ENCODE measurements around the gene FBLN1.
"Not testable (repeated sequence)": the region's sequence is repeated elsewhere in the genome, so short reads cannot be mapped to it uniquely, and the experiment has no call there.

FBLN1 gene

GRCh38 chr22:45459235-45459634 is 43.4 kb upstream of the FBLN1 start:
- H3K27ac ChIP-seq, result no peak overlapping the region
- TF ChIP-seq CTCF (conservative IDR thresholded peaks at IDR 0.05) (no peak), ZFX (IDR thresholded peaks at IDR 0.05) (no peak)

GRCh38 chr22:45460288-45461109 is 42.2 kb upstream of the FBLN1 start:
- no peak overlapping the region for H3K27ac ChIP-seq
- TF ChIP-seq ZFX (IDR thresholded peaks at IDR 0.05) (no peak), CTCF (conservative IDR thresholded peaks at IDR 0.05) (no peak)

- H3K27ac ChIP-seq, result no peak overlapping the region
- no peak for TF ChIP-seq CTCF (conservative IDR thresholded peaks at IDR 0.05)
- no peak for TF ChIP-seq ZFX (IDR thresholded peaks at IDR 0.05)
Measured at GRCh38 chr22:45462034-45462655, 40.5 kb upstream of the FBLN1 start.

GRCh38 chr22:45463691-45464090 is 39.0 kb upstream of the FBLN1 start:
- H3K27ac ChIP-seq, result not testable (repeated sequence)

- no peak overlapping the region for H3K27ac ChIP-seq
- TF ChIP-seq ZFX (IDR thresholded peaks at IDR 0.05) (no peak), CTCF (conservative IDR thresholded peaks at IDR 0.05) (no peak)
Measured at GRCh38 chr22:45465633-45466032, 37.0 kb upstream of the FBLN1 start.

- H3K27ac ChIP-seq, result no peak overlapping the region
- no peak for TF ChIP-seq ZFX (IDR thresholded peaks at IDR 0.05)
- TF ChIP-seq CTCF (conservative IDR thresholded peaks at IDR 0.05), result no peak
Measured at GRCh38 chr22:45468872-45469271, 33.8 kb upstream of the FBLN1 start.

GRCh38 chr22:45469281-45470073 is 33.2 kb upstream of the FBLN1 start:
- no peak for TF ChIP-seq CTCF (conservative IDR thresholded peaks at IDR 0.05)
- no peak for TF ChIP-seq ZFX (IDR thresholded peaks at IDR 0.05)
- no peak overlapping the region for H3K27ac ChIP-seq

All from C4-2B (cell line).